Measurements from ENCODE around the gene GSG1L.

GSG1L gene

GRCh38 chr16:27993587-27993986, 69.9 kb downstream of the GSG1L start:
- Histone ChIP-seq H2BK120ac (ENCODE audit: low read depth, low read length) (no peak overlapping the region), H4K91ac (ENCODE audit: low read length) (no peak overlapping the region), H3K4ac (ENCODE audit: low read depth in 1 of 2, low read length in 2 of 2) (no peak overlapping the region), H3K9ac (ENCODE audit: low read length) (no peak overlapping the region), H2AK5ac (ENCODE audit: low read length, severe bottlenecking) (no peak overlapping the region), H3K79me1 (replicated peaks; ENCODE audit: low read length, poor library complexity, severe bottlenecking) (no peaks in the 10 kb centered on the region), H2BK5ac (ENCODE audit: low read depth, low read length, poor library complexity, severe bottlenecking) (no peak overlapping the region), H3K36me3 (ENCODE audit: control insufficient read depth in 1 of 2, insufficient read depth in 2 of 2, low read depth in 1 of 2, low read length in 2 of 2) (no peaks in the 10 kb centered on the region), H3K18ac (ENCODE audit: low read depth in 1 of 2, low read length in 2 of 2) (no peak overlapping the region), H3K27ac (ENCODE audit: low read length, poor library complexity, severe bottlenecking) (no peak overlapping the region), H3K9me3 (ENCODE audit: control insufficient read depth, low read length) (no peaks in the 10 kb centered on the region), H3K27me3 (ENCODE audit: control insufficient read depth in 1 of 2, insufficient read depth in 1 of 2, low read length in 2 of 2) (no peaks in the 10 kb centered on the region), H4K8ac (ENCODE audit: low read length) (no peak overlapping the region), H3K4me3 (ENCODE audit: insufficient read depth in 1 of 2, low read depth in 1 of 2, low read length in 2 of 2) (no peak overlapping the region), H2AFZ (ENCODE audit: low read depth, low read length) (no peak overlapping the region), H3K4me1 (ENCODE audit: control insufficient read depth, insufficient read depth, low read depth, low read length) (no peaks in the 10 kb centered on the region), H3K4me2 (ENCODE audit: low read length, poor library complexity, severe bottlenecking) (no peak overlapping the region), H2BK12ac (ENCODE audit: low read length in 2 of 2) (no peak overlapping the region), H3K23ac (ENCODE audit: low read length in 2 of 2) (no peak overlapping the region), H3K14ac (ENCODE audit: low read length in 2 of 2) (no peak overlapping the region), H2BK15ac (ENCODE audit: low read depth, poor library complexity, severe bottlenecking) (no peak overlapping the region)
- DNase-seq = no peak
- WGBS = 80% methylated on average over 3 of the region's 3 CpGs

GRCh38 chr16:27991876-27992275, 71.6 kb downstream of the GSG1L start:
- no peak for DNase-seq
- no peak overlapping the region for H4K91ac ChIP-seq (ENCODE audit: low read length)
- no peak overlapping the region for H3K23ac ChIP-seq (ENCODE audit: low read length in 2 of 2)
- H3K4me2 ChIP-seq (ENCODE audit: low read length, poor library complexity, severe bottlenecking) = no peak overlapping the region
- WGBS = 84% methylated on average over 9 of the region's 9 CpGs
- no peak overlapping the region for H3K9ac ChIP-seq (ENCODE audit: low read length)
- H2BK120ac ChIP-seq (ENCODE audit: low read depth, low read length) = no peak overlapping the region
- H3K9me3 ChIP-seq (ENCODE audit: control insufficient read depth, low read length) = no peaks in the 10 kb centered on the region
- H3K4ac ChIP-seq (ENCODE audit: low read depth in 1 of 2, low read length in 2 of 2) = no peak overlapping the region
- no peaks in the 10 kb centered on the region for H3K4me1 ChIP-seq (ENCODE audit: control insufficient read depth, insufficient read depth, low read depth, low read length)
- H2AK5ac ChIP-seq (ENCODE audit: low read length, severe bottlenecking) = no peak overlapping the region
- H3K36me3 ChIP-seq (ENCODE audit: control insufficient read depth in 1 of 2, insufficient read depth in 2 of 2, low read depth in 1 of 2, low read length in 2 of 2) = no peaks in the 10 kb centered on the region
- no peak overlapping the region for H4K8ac ChIP-seq (ENCODE audit: low read length)
- no peak overlapping the region for H2BK12ac ChIP-seq (ENCODE audit: low read length in 2 of 2)
- no peaks in the 10 kb centered on the region for H3K27me3 ChIP-seq (ENCODE audit: control insufficient read depth in 1 of 2, insufficient read depth in 1 of 2, low read length in 2 of 2)
- no peaks in the 10 kb centered on the region for H3K79me1 ChIP-seq (replicated peaks; ENCODE audit: low read length, poor library complexity, severe bottlenecking)
- H2AFZ ChIP-seq (ENCODE audit: low read depth, low read length) = no peak overlapping the region
- no peak overlapping the region for H3K4me3 ChIP-seq (ENCODE audit: insufficient read depth in 1 of 2, low read depth in 1 of 2, low read length in 2 of 2)
- H2BK5ac ChIP-seq (ENCODE audit: low read depth, low read length, poor library complexity, severe bottlenecking) = no peak overlapping the region
- H3K14ac ChIP-seq (ENCODE audit: low read length in 2 of 2) = no peak overlapping the region
- no peak overlapping the region for H3K18ac ChIP-seq (ENCODE audit: low read depth in 1 of 2, low read length in 2 of 2)
- H3K27ac ChIP-seq (ENCODE audit: low read length, poor library complexity, severe bottlenecking) = no peak overlapping the region
- no peak overlapping the region for H2BK15ac ChIP-seq (ENCODE audit: low read depth, poor library complexity, severe bottlenecking)

- 67% methylated on average over 4 of the region's 5 CpGs for WGBS
Observed at GRCh38 chr16:27985981-27986380, 77.5 kb downstream of the GSG1L start.

GRCh38 chr16:27984121-27984520, 79.4 kb downstream of the GSG1L start:
- no peak overlapping the region for H3K27ac ChIP-seq (ENCODE audit: low read length, poor library complexity, severe bottlenecking)
- H2BK12ac ChIP-seq (ENCODE audit: low read length in 2 of 2) = no peak overlapping the region
- H3K4me1 ChIP-seq (ENCODE audit: control insufficient read depth, insufficient read depth, low read depth, low read length) = no peaks in the 10 kb centered on the region
- no peak overlapping the region for H3K4ac ChIP-seq (ENCODE audit: low read depth in 1 of 2, low read length in 2 of 2)
- no peak overlapping the region for H3K4me2 ChIP-seq (ENCODE audit: low read length, poor library complexity, severe bottlenecking)
- H3K4me3 ChIP-seq (ENCODE audit: insufficient read depth in 1 of 2, low read depth in 1 of 2, low read length in 2 of 2) = no peak overlapping the region
- no peaks in the 10 kb centered on the region for H3K79me1 ChIP-seq (replicated peaks; ENCODE audit: low read length, poor library complexity, severe bottlenecking)
- no peak overlapping the region for H3K14ac ChIP-seq (ENCODE audit: low read length in 2 of 2)
- no peaks in the 10 kb centered on the region for H3K36me3 ChIP-seq (ENCODE audit: control insufficient read depth in 1 of 2, insufficient read depth in 2 of 2, low read depth in 1 of 2, low read length in 2 of 2)
- H2BK5ac ChIP-seq (ENCODE audit: low read depth, low read length, poor library complexity, severe bottlenecking) = no peak overlapping the region
- no peak overlapping the region for H3K9ac ChIP-seq (ENCODE audit: low read length)
- H4K91ac ChIP-seq (ENCODE audit: low read length) = no peak overlapping the region
- no peak overlapping the region for H2AK5ac ChIP-seq (ENCODE audit: low read length, severe bottlenecking)
- peaks cover 0 to 15% of the 10 kb centered on the region in 2 experiments for H3K27me3 ChIP-seq (ENCODE audit: control insufficient read depth in 1 of 2, insufficient read depth in 1 of 2, low read length in 2 of 2)
- 81% methylated on average over 7 of the region's 7 CpGs for WGBS
- no peak overlapping the region for H3K23ac ChIP-seq (ENCODE audit: low read length in 2 of 2)
- no peaks in the 10 kb centered on the region for H3K9me3 ChIP-seq (ENCODE audit: control insufficient read depth, low read length)
- DNase-seq = no peak
- H3K18ac ChIP-seq (ENCODE audit: low read depth in 1 of 2, low read length in 2 of 2) = no peak overlapping the region
- H2AFZ ChIP-seq (ENCODE audit: low read depth, low read length) = no peak overlapping the region
- H2BK15ac ChIP-seq (ENCODE audit: low read depth, poor library complexity, severe bottlenecking) = no peak overlapping the region
- no peak overlapping the region for H4K8ac ChIP-seq (ENCODE audit: low read length)
- no peak overlapping the region for H2BK120ac ChIP-seq (ENCODE audit: low read depth, low read length)

More at GRCh38 chr16:27985981-27986380, 77.5 kb downstream of the GSG1L start:
- Histone ChIP-seq H2BK15ac (ENCODE audit: low read depth, poor library complexity, severe bottlenecking) (no peak overlapping the region), H3K4me3 (ENCODE audit: insufficient read depth in 1 of 2, low read depth in 1 of 2, low read length in 2 of 2) (no peak overlapping the region), H2AFZ (ENCODE audit: low read depth, low read length) (no peak overlapping the region), H4K8ac (ENCODE audit: low read length) (no peak overlapping the region), H3K4me2 (ENCODE audit: low read length, poor library complexity, severe bottlenecking) (no peak overlapping the region), H2BK120ac (ENCODE audit: low read depth, low read length) (no peak overlapping the region), H3K36me3 (ENCODE audit: control insufficient read depth in 1 of 2, insufficient read depth in 2 of 2, low read depth in 1 of 2, low read length in 2 of 2) (no peaks in the 10 kb centered on the region), H3K27ac (ENCODE audit: low read length, poor library complexity, severe bottlenecking) (no peak overlapping the region), H3K23ac (ENCODE audit: low read length in 2 of 2) (no peak overlapping the region), H3K27me3 (ENCODE audit: control insufficient read depth in 1 of 2, insufficient read depth in 1 of 2, low read length in 2 of 2) (peaks cover 0 to 8% of the 10 kb centered on the region in 2 experiments), H3K4me1 (ENCODE audit: control insufficient read depth, insufficient read depth, low read depth, low read length) (no peaks in the 10 kb centered on the region), H2BK5ac (ENCODE audit: low read depth, low read length, poor library complexity, severe bottlenecking) (no peak overlapping the region), H3K9me3 (ENCODE audit: control insufficient read depth, low read length) (no peaks in the 10 kb centered on the region), H2AK5ac (ENCODE audit: low read length, severe bottlenecking) (no peak overlapping the region), H3K4ac (ENCODE audit: low read depth in 1 of 2, low read length in 2 of 2) (no peak overlapping the region), H3K9ac (ENCODE audit: low read length) (no peak overlapping the region), H3K79me1 (replicated peaks; ENCODE audit: low read length, poor library complexity, severe bottlenecking) (no peaks in the 10 kb centered on the region), H3K18ac (ENCODE audit: low read depth in 1 of 2, low read length in 2 of 2) (no peak overlapping the region), H4K91ac (ENCODE audit: low read length) (no peak overlapping the region), H3K14ac (ENCODE audit: low read length in 2 of 2) (no peak overlapping the region), H2BK12ac (ENCODE audit: low read length in 2 of 2) (no peak overlapping the region)
- no peak for DNase-seq
